Measurements from ENCODE around the gene RASGEF1C. TPM values are rescaled to one million over a fixed set of nuclear protein-coding genes. Genes with fewer than 3 reads are reported as not detected.

Gene RASGEF1C
- total RNA-seq, 1 experiment from 2014 or later: not detected

DNA sequence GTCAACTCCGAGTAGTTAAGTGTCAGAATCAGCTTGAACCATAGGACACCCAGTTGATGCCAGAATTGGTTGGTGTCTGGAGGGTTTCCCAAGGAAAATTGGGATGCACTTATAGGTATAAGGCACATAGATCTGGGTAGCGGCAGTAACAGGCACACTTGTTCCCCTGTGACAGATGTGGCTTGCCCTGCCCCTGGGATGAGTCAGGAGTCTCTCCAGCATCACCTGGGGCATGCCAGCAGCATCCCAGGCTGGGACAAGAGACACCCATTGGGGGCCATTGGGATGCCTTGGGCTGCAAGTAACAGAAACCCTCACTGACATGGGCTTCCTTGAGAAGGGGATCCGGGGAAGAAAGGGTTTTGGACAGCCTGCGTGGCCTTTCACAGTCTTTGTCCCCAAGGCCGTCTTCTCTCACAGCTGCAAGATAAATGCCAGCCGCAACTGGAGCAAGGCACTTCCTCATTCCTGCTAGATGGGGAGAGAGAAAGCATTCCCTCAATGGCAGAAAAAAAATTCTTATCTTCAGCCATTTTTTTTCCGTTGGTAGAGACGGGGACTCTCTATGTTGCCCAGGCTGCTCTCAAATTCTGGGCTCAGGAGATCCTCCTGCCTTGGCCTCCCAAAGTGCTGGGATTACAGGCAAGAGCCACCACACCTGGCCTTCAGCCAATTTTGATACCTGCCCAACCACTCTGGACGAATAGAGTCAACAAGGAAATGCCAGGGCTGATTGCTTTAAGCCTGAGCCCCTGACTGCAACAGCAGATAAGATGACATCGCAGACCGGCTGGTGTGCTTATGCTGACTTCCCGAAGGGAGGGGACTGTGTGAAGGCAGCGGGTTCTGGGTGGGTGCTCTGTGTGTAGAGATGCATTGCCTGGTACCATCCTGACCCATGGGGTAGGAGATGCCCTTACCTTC is 124.1 kb downstream of the RASGEF1C start:
- no peak for DNase-seq (ENCODE audit: low read depth)

DNA sequence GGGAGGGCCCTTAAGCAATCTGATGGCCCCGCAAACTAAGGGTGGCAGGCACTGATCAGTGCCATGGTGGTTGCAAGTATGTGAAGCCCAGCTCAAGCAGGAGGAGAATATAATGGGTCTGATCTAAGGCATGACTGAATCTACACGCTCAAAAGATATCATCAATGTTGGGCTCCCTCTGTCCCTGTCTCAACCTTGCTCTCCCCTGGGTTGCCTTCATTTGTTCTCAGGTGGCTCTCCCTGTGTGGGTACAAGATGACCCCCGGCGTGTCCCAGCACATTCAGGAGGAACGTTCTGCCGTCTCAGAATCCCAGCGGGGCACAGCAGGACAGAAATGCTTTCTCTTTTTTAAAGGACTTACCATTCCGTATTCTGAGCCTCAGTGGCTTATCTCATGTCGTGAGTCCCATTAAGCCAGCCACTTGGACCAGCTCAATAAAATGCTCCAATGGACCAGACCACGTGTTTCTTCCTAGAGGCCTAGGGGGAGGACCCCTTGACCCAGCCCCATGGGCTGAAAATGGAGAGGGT is 125.4 kb downstream of the RASGEF1C start:
- no peak for DNase-seq (ENCODE audit: low read depth)

DNA sequence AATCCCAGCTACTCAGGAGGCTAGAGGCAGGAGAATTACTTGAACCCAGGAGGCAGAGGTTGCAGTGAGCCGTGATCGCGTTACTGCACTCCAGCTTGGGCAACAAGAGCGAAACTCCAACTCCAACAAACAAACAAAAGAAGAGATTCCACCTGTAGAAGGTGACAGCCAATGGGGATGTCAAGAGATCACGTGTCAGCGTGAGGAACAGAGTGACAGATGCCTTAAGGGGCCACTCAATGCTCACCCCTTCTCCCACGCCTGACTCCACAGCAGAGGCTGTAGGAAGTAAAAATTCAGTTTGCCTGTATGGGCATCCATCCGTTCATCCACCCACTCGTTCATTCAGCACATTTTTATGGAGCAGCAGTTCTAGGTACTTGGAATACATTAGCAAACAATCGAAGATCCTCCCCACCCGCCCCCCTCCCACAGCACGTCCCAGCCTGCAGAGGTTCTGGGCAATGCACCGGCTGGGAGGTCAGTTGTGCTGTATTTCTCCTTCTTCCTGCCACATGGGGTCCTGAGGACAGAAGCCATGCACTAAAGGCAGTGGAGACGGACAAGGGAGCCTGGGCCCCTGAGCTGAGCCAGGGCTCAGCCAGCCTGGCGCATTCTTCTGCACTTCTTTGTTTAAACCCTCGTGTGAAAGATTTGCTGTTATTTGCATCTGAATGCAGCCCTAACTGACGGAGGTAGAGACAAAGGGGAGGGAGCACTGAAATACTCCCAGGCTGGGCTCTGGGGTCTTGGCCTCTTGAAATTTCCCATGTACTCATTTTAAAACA is 126.2 kb downstream of the RASGEF1C start:
- DNase-seq (ENCODE audit: low read depth): no peak

DNA sequence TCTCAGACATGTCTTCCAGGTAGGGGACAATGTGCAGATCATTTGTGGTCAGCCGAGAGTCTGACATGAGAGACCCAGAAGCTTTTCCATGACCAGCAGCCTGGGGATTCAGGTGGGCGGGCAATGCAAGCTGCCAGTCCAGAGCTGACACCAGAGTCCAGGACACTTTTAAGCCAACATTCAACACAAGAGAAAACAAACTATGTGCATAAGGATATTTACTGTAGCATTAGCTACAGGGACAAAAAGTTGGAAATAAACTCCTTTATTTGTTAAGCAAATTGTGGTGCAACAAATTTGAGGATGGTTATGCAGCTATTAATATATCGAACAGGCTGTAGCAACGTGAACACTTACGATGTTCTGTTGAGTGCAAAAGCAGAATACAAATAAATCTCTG is 127.5 kb downstream of the RASGEF1C start:
- no peak for DNase-seq (ENCODE audit: low read depth)

DNA sequence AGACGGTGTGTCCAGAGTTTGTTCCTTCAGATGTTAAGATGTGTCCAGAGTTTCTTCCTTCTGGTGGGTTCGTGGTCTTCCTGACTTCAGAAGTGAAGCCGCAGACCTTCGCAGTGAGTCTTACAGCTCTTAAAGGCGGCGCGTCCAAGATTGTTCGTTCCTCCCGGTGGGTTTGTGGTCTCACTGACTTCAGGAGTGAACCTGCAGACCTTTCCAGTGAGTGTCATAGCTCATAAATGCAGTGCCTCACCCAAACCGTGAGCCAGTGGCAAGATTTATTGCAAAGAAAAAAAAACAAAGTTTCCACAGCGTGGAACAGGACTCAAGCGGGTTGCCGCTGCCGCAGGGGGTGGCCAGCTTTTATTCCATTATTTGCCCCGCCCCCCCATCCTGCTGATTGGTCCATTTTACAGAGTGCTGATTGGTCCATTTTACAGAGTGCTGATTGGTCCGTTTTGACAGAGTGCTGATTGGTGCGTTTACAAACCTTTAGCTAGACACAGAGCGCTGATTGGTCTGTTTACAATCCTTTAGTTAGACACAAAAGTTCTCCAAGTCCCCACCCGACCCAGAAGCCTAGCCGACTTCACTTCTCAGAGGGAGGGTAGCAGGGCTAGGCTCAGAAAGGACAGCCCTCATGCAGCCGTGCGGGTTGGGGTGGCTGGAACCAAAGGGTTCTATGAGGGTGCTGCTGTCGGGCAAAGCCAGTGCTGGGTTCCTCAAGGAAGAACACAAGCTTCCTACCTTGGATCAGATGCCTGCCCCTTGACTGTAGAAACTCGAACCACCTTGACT is 128.3 kb downstream of the RASGEF1C start:
- no peak for DNase-seq (ENCODE audit: low read depth)

DNA sequence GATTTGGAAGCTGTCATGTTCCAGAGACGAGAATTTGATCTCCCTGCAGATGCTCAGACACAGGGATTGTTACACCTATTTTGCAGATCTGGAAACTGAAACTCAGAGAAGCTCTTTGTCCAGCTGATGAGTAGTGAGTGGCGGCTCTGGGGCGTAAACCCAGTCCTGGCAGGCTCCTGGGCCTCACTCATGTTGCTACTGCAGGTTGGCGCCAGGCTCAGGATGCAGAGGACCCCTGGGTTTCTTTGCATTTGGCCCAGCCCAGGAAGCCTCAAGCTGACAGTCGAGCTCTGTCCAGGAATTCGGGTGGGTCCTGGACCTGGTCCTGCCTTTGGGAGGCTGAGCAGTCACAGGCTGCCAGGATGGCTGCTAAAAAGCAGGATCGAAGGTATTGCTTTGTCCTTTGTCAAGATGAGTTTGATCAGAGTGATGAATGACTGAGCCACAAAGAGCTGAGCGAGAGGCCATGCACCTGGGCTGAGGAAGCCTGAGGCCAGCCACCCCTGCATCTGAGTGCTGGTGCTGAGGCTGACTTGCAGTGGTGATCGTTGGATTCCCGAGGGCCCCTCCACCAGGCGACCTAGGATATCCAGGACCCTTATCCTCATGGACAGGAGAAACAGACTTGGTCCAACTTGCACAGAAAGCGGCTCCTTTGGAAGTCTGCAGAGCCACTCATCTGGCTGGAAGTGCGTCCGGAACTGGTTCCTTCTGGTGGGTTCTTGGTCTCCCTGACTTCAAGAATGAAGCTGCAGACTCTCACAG is 129.1 kb downstream of the RASGEF1C start:
- DNase-seq (ENCODE audit: low read depth): no peak

DNA sequence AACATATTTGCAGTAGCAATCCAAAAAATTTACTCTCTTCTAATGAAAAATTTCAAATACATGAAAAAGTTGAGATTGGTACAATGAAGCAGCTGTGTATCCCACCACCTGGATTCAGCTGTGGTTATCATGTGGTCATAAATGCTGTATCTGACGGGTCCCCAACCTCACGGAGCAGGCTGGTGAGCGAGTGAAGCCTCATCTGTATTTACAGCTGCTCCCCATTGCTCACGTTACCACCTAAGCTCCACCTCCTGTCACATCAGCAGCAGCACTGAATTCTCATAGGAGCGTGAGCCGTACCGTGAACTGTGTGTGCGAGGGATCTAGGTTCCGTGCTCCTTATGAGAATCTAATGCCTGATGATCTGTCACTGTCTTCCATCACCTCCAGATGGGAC is 130.7 kb downstream of the RASGEF1C start:
- peak; percentile 69 for DNase-seq (ENCODE audit: low read depth)

DNA sequence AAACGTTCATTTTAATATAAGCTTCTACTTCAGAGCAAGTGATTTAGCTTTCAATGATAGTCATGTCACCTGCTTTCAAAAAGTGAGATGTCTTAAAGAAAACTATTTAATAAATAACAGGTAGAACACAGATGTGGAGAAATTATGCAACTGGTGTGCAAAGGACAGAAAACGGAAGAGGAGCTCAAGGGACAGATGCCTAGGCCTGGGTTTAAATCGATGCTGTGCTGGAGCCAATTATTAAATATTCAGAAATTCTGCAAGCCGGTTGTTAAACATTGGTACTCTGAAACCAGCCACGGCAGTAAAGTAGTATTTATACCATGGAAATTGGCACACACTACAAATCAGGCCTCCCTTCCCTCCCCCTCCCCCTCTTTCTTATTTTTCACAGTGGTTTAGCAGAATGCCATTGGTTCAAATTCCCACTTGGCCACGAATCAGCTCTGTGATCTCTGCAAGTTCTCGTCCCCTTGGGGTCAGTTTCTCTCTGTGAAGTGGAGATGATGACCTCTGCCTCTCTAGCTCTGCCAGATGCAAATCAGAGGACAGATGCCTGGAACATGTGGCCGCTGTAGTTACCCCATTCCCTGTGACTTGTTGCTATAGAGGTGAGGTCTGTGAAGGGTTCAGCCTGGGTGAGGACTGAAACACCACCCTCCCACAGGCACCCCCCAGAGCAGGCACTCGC is 131.3 kb downstream of the RASGEF1C start:
- DNase-seq (ENCODE audit: low read depth): no peak

DNA sequence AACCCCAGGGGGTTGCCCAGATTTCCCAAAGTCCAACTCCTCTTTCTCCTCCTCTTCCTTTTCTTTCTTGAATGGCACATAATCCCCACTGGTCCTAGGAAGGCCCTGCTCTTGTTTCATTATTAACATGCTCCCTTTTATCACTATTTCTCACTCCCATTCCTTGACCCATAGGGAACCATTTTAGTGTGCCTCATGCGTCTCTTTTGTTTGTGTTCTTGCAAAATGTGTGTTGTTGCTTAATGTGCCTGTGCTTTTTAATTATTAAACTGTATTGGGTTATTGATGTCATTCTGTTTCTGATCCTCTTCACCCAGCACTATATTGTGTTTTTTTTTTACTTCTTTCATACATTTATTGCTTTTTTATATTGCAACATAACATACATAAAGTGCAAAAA is 133.3 kb downstream of the RASGEF1C start:
- no peak for DNase-seq (ENCODE audit: low read depth)

DNA sequence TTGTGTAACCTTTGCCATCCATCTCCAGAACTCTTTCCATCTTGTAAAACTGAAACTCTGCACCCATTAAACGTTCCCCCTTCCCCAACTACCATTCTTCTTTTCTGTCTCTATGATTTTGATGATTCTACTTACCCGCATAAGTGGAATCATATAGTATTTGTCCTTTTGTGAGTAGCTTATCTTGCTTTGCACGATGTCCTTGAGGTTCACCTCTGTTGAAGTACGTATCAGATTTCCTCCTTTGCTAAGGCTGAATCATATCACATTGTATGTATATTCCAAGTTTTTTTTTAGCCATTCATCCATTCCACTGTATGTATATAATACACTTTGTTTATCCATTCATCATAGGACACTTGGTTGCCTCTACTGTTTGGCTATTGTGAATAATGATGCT is 134.5 kb downstream of the RASGEF1C start:
- DNase-seq (ENCODE audit: low read depth): no peak

DNA sequence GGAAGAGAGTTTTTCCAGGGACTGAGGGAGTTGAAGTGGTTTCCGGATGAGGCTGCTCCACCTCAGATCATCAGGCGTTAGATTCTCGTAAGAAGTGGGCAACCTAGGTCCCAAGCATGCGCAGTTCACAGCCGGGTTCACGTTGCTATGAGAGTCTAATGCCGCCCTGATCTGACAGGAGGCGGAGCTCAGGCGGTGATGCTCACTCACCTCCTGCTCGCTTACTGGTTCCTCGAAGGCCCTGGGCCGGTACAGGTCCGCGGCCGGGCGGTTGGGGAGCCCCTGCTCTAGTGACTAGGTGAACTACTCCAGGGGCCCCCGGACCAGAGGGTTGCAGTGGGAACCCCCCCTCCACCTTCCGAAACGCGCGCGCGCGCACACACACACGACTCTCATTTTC is 136.5 kb downstream of the RASGEF1C start:
- no peak for DNase-seq (ENCODE audit: low read depth)

DNA sequence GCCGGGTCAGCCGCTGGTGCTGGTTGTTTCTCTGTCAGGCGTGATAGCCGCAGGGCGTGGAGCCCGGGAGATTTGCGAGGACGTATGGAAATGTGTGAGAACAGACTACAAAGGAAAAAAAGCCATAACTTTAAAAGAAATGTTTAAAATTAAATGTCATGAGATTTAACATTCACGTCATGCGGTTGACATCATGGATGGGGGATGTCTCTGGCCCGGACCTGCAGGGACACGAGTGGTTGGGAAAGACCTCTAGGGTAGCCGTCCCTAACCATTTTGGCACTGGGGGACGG is 136.8 kb downstream of the RASGEF1C start:
- DNase-seq (ENCODE audit: low read depth): no peak

DNA sequence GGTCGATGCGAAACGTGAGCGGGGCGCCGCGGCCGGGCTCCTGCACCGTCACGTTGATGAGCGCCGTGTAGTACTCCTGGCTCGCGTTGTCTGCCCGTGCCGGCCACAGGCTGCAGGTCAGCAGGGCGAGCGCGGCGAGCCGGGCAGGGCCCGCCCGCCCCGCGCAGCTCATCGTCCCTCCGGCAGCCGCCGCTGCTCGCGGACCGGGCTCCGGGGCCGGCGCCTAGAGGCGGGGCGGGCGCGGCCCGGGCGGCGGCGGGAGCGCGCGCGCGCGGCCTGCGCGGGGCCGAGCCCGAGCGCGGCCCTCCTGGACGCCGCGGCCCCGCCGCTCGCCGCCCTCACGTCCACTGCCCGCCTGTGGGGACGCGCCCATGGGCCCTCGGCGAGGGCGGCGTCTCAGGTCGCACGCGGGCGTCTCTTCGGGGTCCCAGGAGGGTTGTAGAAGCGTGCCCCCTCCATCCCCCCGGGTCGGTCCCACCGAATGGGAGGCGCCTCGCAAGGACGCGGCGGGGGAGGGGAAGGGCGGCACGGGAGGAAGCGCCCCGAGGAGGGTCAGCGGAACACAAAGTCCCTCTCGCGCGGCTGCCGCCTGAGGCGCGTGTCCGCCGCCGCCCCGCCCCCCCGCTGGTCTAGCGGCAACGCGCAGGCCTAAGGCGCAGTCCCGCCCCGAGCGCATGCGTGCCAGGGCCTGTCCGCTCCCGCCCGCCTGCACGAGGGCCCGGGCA is 137.3 kb downstream of the RASGEF1C start, which contains the start of gene RNF130:
Gene RNF130 (minus strand): TSS at position 229 of the 725 bp plus-strand sequence. CDS start 57 bp downstream, at position 172.
- DNase-seq (ENCODE audit: low read depth): peak; percentile 88

DNA sequence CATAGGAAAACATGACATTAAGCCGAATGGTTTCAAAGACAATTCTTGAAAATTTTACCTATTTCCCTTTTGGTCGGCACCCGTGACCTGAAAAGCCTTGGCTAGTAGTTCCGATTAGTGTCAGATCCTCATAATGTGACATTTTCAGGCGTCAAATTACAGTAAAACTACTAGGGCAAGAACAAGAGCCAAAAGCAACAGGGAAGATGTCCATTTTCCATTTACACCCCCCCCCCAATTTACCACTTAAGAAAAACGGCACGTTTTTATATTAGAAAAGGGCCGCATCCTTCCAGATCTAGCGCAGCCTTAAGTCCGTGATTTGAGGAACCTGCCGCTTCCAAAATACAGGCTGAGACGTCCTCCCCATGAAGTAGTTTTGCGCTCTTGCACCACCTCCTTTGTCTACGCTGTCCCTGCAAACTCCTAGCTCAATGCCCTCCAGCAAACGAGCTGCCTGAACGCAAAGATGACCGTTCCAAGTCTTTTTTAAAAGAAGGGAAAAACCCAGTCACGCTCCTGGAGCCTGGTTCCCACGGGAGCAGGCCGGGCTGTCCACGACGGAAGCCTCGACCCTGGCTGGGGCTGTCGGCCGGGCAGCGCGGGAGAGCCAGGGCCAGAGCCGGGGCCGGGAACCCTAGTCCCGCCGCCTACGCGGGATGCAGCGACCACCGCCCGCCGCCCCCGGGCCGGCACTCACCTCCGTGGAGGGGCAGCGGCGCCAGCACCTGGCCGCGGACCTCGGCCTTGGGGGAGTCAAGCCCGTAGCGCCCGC is 138.1 kb downstream of the RASGEF1C start:
- DNase-seq (ENCODE audit: low read depth): peak; percentile 45

DNA sequence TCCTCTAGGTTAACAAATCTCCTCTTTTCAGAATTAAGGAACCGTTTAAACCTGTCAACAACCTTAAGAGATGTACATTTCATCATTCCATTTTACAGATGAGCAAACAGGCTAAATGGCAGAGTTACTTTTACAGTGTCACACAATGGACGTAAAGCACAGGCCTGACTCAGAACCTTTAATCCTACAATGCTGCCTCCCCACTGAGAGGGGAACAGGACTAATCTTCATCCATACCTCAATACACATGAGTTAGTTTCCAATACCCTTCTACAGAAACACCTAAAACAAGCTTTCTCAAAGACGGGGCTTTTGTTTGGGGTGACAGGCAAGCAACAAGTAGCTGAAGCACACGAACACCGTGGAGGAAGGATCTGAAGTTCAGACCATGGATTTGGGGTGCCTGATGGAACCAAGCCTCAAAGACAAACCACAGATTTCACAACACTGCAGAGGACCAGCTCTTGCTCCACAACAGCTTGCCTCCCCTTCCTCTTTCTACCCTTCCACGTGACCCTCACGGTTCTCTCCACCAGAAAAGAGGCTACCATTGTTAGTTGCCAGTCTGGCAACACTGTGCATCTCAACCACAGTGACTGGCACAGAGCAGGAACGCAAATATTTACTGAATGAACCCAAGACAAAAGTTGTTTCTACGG is 139.3 kb downstream of the RASGEF1C start:
- no peak for DNase-seq (ENCODE audit: low read depth)

DNA sequence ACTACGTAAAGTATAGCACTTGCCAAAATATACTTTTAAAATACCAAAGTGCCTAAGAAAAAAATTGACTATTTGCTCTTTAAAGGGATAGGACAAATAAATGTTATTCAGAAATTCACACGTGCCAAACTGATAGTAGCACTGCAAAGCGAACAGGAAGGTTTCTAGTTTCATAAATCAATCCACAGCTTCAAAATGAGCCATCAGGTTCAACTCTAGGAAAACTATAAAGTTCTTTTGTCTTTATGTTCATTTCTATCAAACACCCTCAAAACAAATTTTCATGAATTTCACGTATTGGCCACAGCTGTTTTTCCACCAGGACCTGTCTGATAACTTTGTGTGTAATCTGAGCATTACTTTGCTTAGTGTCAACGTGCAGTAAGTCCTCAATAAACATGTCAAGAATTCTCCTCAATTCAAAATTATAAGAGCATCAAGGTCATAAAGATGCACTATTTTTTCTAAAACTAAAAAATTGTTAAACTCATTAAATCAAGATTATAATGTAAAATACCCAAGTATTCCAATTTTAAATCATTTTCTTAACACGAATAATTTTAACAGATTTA is 140.4 kb downstream of the RASGEF1C start:
- DNase-seq (ENCODE audit: low read depth): no peak

DNA sequence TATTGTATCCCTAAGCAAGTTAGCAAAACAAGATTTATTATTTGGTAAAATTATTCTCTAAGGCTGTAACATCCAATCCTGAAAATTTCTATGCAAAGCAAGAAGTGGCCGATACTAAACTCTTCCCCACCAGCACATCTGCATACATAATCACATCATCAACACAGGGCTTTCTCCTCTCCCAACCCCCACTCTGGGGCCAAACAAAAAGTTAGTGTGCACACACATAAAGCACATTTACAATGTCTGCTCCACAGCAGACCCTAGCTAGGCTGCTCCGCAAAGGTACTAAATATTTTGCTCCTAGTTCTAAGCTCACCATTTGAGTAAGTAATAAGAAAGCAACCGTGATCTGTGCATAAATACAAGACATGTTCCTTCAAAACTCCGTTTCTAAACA is 141.0 kb downstream of the RASGEF1C start:
- no peak for DNase-seq (ENCODE audit: low read depth)

DNA sequence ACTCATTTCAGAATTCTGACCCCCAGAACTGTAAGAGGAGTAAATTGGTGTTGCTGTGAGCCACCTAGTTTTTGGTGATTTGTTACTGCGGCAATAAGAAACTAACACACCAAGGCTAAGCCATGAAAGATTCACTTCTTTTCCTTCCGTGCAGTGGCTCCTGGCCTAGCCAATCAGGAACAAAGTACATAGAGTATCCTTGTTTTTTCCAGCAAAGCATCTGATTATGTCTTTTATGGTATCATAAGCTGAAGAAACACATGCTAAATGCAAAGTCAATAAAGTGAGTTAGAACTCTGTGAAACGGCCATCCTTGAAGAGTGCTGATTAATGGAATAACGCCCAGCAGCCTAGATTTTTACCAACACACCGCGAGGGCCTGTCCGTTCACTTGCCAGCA is 148.8 kb downstream of the RASGEF1C start:
- no peak for DNase-seq (ENCODE audit: low read depth)

Measured in LHCN-M2 (cell line).